Loucy (cell line): Measurements from ENCODE around the gene EOLA1.
"Not testable (repeated sequence)": the region's sequence is repeated elsewhere in the genome, so short reads cannot be mapped to it uniquely, and the experiment has no call there.

ENCODE experiments used
- H2AFZ ChIP-seq: fragments of 200-600 bp; sonication (generic); 2 replicates; pipeline ENCODE4 v1.6.0; 2016; ENCODE audit warnings: antibody characterized with exemption, mild to moderate bottlenecking, low read length, moderate library complexity
- H3F3A ChIP-seq: fragments of 200-600 bp; 2 replicates; pipeline ENCODE4 v1.6.0; 2016; ENCODE audit warnings: antibody characterized with exemption, low read depth, mild to moderate bottlenecking
- H3K27me3 ChIP-seq: fragments of 200-600 bp; sonication (generic); 2 replicates; pipeline ENCODE4 v1.6.1; 2014; ENCODE audit warnings: low read length, mild to moderate bottlenecking; ENCODE audit not compliant: insufficient read depth, poor library complexity, severe bottlenecking
- H3K36me3 ChIP-seq: fragments of 200-600 bp; sonication (generic); 2 replicates; pipeline ENCODE4 v1.6.1; 2016; ENCODE audit warnings: low read length; ENCODE audit not compliant: insufficient read depth
- H3K4me1 ChIP-seq: fragments of 200-600 bp; sonication (generic); 2 replicates; pipeline ENCODE4 v1.5.1; 2014; ENCODE audit warnings: low read length, mild to moderate bottlenecking; ENCODE audit not compliant: insufficient read depth, poor library complexity, severe bottlenecking
- H3K4me2 ChIP-seq: fragments of 200-600 bp; sonication (generic); 2 replicates; pipeline ENCODE4 v1.6.0; 2014; ENCODE audit warnings: antibody characterized with exemption, low read length, low read depth, mild to moderate bottlenecking; ENCODE audit not compliant: poor library complexity, severe bottlenecking
- H3K4me3 ChIP-seq: fragments of 200-600 bp; sonication (generic); 2 replicates; pipeline ENCODE4 v1.5.1; 2014; ENCODE audit warnings: low read length, mild to moderate bottlenecking, mixed read lengths; ENCODE audit not compliant: poor library complexity, severe bottlenecking
- H3K79me2 ChIP-seq: fragments of 200-600 bp; sonication (generic); 2 replicates; pipeline ENCODE4 v1.6.1; 2014; ENCODE audit warnings: low read length; ENCODE audit not compliant: insufficient read depth
- H3K9ac ChIP-seq: fragments of 200-600 bp; sonication (generic); 2 replicates; pipeline ENCODE4 v1.6.0; 2014; ENCODE audit warnings: mild to moderate bottlenecking, low read depth, low read length, moderate library complexity; ENCODE audit not compliant: poor library complexity, severe bottlenecking
- H3K9me2 ChIP-seq: fragments of 200-600 bp; sonication (generic); replicated peaks from 2 replicates; pipeline ENCODE4 v1.6.1; 2016; ENCODE audit warnings: low read depth, low read length, mixed read lengths
- H3K9me3 ChIP-seq: fragments of 200-600 bp; sonication (generic); 2 replicates; pipeline ENCODE4 v1.6.1; 2014; ENCODE audit warnings: mild to moderate bottlenecking, antibody characterized with exemption, low read length, low read depth; ENCODE audit not compliant: insufficient read depth
- H4K20me1 ChIP-seq: fragments of 200-600 bp; sonication (generic); 2 replicates; pipeline ENCODE4 v1.6.0; 2014; ENCODE audit warnings: antibody characterized with exemption, low read length, mild to moderate bottlenecking; ENCODE audit not compliant: insufficient read depth, poor library complexity, severe bottlenecking
- EZH2phosphoT487 ChIP-seq: fragments of 200-600 bp; IDR thresholded peaks from 2 replicates; pipeline ENCODE4 v1.6.1; 2018; ENCODE audit warnings: antibody characterized with exemption, mild to moderate bottlenecking, moderate library complexity, borderline replicate concordance
- TF ChIP-seq, protein P1 (sequence below): fragments of 200-600 bp; sonication (generic); conservative IDR thresholded peaks from 2 replicates; pipeline ENCODE4 v1.5.1; 2014; ENCODE audit warnings: mild to moderate bottlenecking, antibody characterized with exemption, low read length

Gene EOLA1

DNA sequence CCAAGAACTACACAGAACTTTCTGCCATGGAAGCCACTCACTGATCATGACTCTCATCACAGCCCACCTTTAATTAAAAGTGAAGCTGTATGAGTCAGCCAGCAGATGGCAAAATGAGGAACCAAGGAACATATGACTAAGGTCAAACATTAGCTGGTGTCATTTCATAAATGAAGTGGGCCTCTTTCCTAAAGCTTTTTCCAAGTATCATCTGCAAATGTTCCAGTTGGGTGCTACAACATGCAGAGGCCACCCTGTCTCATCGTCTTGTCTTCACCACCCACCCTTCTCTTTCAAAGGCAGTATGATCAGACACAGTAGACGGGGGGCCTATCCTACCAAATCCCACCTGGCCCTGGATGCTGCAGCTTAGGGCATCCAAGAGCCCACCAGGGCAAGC, 9.2 kb upstream of the EOLA1 start:
- Histone ChIP-seq H3F3A (no peaks in the 10 kb centered on the region), H3K4me2 (no peak overlapping the region), H3K9me3 (no peaks in the 10 kb centered on the region), H3K79me2 (no peaks in the 10 kb centered on the region), H3K4me1 (no peaks in the 10 kb centered on the region), H3K27me3 (no peaks in the 10 kb centered on the region), H4K20me1 (no peaks in the 10 kb centered on the region), H3K36me3 (no peaks in the 10 kb centered on the region), H3K4me3 (no peak overlapping the region), H3K9me2 (no peaks in the 10 kb centered on the region), H2AFZ (no peak overlapping the region), H3K9ac (no peak overlapping the region)
- TF ChIP-seq EZH2phosphoT487 = no peak
- TF ChIP-seq, protein P1, sequence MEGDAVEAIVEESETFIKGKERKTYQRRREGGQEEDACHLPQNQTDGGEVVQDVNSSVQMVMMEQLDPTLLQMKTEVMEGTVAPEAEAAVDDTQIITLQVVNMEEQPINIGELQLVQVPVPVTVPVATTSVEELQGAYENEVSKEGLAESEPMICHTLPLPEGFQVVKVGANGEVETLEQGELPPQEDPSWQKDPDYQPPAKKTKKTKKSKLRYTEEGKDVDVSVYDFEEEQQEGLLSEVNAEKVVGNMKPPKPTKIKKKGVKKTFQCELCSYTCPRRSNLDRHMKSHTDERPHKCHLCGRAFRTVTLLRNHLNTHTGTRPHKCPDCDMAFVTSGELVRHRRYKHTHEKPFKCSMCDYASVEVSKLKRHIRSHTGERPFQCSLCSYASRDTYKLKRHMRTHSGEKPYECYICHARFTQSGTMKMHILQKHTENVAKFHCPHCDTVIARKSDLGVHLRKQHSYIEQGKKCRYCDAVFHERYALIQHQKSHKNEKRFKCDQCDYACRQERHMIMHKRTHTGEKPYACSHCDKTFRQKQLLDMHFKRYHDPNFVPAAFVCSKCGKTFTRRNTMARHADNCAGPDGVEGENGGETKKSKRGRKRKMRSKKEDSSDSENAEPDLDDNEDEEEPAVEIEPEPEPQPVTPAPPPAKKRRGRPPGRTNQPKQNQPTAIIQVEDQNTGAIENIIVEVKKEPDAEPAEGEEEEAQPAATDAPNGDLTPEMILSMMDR = 0 out of 2 replicates have a peak, but pooled peaks have one; percentile 12

DNA sequence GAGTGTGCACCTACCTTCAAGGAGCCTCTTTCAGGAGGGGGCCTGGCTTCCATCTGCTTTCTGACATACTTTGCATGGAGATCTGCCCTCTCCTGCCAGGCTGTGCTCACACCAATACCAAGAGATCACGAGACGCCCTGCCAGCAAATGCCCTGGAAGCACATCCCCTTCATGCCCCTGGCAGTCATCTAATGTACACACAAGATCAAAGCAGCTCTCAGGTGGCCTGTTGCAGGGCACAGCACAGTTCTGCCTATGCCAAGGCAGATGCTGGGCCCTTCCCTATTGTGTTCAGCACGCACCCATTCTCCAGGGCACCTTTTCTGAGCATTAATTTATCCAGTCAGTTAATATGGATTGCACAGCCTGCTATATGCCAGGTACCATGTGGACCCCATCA, 7.9 kb upstream of the EOLA1 start:
- H3K36me3 ChIP-seq, H3K27me3 ChIP-seq: not testable (repeated sequence)

DNA sequence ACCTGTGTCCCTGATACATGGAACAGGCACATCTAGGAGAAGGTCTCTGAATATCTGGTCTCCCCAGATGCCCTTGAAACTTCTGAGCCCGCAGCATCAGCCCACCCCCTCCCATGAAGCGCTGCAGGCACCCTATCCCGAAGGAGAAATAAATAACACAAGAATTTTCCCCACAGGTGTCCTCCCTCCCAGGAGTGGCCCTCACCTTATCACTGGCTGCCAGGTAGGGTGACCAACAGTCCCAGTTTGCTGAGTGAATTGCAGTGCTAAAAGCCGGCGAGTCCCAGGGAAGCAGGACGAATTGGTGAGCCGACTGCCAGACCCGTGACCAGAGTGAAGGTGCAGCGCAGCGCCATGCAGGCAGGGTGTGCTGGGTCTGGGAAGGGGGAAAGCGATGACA, 6.8 kb upstream of the EOLA1 start:
- H3K9me3 ChIP-seq, H3K4me2 ChIP-seq, H3K36me3 ChIP-seq: not testable (repeated sequence)

More for the DNA sequence above, 7.9 kb upstream of the EOLA1 start:
- not testable (repeated sequence) for H2AFZ ChIP-seq, H4K20me1 ChIP-seq, H3K9ac ChIP-seq, H3K4me1 ChIP-seq, H3K4me3 ChIP-seq, H3F3A ChIP-seq, H3K9me3 ChIP-seq, H3K79me2 ChIP-seq, H3K4me2 ChIP-seq, H3K9me2 ChIP-seq

DNA sequence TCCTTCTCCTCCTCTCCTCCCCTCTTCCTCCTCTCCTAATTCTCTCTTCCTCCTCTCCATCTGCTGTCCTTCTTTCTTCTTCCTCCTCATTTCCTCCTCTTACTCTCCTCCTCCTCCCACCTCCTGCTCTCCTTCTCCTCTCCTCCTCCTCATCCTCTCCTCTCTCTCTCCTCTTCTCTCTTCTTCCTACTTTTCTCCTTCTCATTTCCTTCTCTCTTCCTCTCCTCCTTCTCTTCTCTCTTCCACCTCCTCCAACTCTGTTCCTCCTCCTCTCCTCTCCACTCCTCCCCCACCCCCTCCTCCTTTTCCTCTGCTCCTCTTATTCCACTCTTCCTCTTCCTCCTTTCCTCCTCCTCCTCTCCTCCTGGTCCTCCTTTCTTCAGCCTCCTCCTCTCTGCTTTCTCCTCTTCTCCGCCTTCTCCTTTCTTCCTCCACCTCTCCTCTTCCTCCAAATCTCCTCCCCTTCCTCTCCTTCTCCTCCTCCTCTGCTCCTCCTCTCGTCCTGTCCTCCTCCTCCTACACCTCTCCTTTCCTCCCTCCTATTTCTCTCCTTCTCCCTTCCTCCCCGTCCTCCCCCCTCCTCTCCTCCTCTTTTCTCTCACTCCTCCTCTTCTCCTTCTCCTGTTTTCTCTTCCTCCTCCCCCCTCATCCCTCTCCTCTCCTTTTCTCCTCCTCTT, 5.7 kb upstream of the EOLA1 start:
- H3K27me3 ChIP-seq, H2AFZ ChIP-seq, H3K9ac ChIP-seq, H3K4me3 ChIP-seq, H3K79me2 ChIP-seq, H3K36me3 ChIP-seq, H3K9me2 ChIP-seq, H3F3A ChIP-seq, H4K20me1 ChIP-seq, H3K4me2 ChIP-seq, H3K4me1 ChIP-seq, H3K9me3 ChIP-seq: not testable (repeated sequence)

More for the DNA sequence above, 6.8 kb upstream of the EOLA1 start:
- not testable (repeated sequence) for H3K79me2 ChIP-seq, H3F3A ChIP-seq, H4K20me1 ChIP-seq, H3K4me1 ChIP-seq, H3K4me3 ChIP-seq, H3K9me2 ChIP-seq, H3K9ac ChIP-seq, H3K27me3 ChIP-seq, H2AFZ ChIP-seq

DNA sequence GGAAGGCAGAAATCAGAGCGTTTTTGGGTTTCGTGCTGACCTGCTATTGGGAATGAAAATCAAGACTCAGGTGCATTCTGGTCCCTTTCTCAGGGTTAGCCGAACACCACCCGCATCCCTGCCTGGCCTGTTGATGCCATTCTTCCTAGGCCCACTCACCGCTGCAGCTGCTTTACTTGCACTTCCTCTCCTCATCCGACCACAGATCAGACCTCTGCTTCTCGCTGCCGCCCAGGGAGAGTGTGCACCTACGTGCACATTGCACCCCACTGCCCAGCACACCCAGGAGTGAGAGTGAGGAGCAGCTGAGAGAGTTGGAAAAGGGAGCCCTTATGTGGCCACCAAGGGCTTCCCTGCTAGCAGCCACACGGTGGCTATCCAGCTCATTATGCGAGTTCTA, 3.3 kb upstream of the EOLA1 start:
- H3K79me2 ChIP-seq, H4K20me1 ChIP-seq, H3K9me2 ChIP-seq, H3K9me3 ChIP-seq, H3K4me1 ChIP-seq, H3K9ac ChIP-seq, H3K27me3 ChIP-seq, H3K36me3 ChIP-seq, H3K4me3 ChIP-seq, H2AFZ ChIP-seq, H3F3A ChIP-seq, H3K4me2 ChIP-seq: not testable (repeated sequence)
